ENCODE results near the gene FOXK2. TPM values are rescaled to one million over a fixed set of nuclear protein-coding genes. Genes with fewer than 3 reads are reported as not detected.
A peak's percentile ranks its signal among the peaks of the same experiment; 100 is the strongest.
"Not testable (repeated sequence)": the region's sequence is repeated elsewhere in the genome, so short reads cannot be mapped to it uniquely, and the experiment has no call there.

FOXK2 gene
- total RNA-seq, 2 experiments from 2014 or later: 58.1 to 75.4 TPM

GRCh38 chr17:82557510-82557909 lies 38.0 kb downstream of the FOXK2 start:
- H3K4me1 Mint-ChIP-seq: peaks cover 26% of the 10 kb centered on the region
- H3K27ac Mint-ChIP-seq; H3K4me3 Mint-ChIP-seq; H3K36me3 Mint-ChIP-seq (ENCODE audit: low read depth); ATAC-seq; POLR2A ChIA-PET; H3K9me3 Mint-ChIP-seq (ENCODE audit: low read depth); DNase-seq; H3K27me3 Mint-ChIP-seq: not testable (repeated sequence)
- intact Hi-C loops (cut with DNase I, micrococcal nuclease): loop anchor here in 1 of 2 experiments (5.0 kb wide), 1 partner anchor 35 kb away; no protein-coding TSS in a partner anchor
- CTCF ChIA-PET: interaction anchor here (0.7 kb wide), 1 partner anchor 202 kb away, joined by 3 read pairs; no protein-coding TSS in a partner anchor

GRCh38 chr17:82559566-82560251 lies 40.2 kb downstream of the FOXK2 start:
- ATAC-seq (no peak), DNase-seq (no peak)
- ChIA-PET POLR2A (no interaction called here), CTCF (interaction anchor here (0.9 to 1.9 kb wide), 3 partner anchors 12 to 49 kb away, joined by 3 to 4 read pairs (median 3); no protein-coding TSS in a partner anchor)
- H3K4me3 Mint-ChIP-seq: no peak overlapping the region
- no peaks in the 10 kb centered on the region for H3K9me3 Mint-ChIP-seq (ENCODE audit: low read depth)
- intact Hi-C loops (cut with DNase I, micrococcal nuclease): loop anchor here in 1 of 2 experiments (5.0 kb wide), 1 partner anchor 37 kb away; no protein-coding TSS in a partner anchor
- no peaks in the 10 kb centered on the region for H3K27me3 Mint-ChIP-seq
- no peak overlapping the region for H3K27ac Mint-ChIP-seq
- H3K4me1 Mint-ChIP-seq: peaks cover 19% of the 10 kb centered on the region
- H3K36me3 Mint-ChIP-seq (ENCODE audit: low read depth): peaks cover 2% of the 10 kb centered on the region

- POLR2A ChIA-PET: no interaction called here
- no peak overlapping the region for H3K27ac Mint-ChIP-seq
- no peak for ATAC-seq
- H3K9me3 Mint-ChIP-seq (ENCODE audit: low read depth): no peaks in the 10 kb centered on the region
- H3K4me3 Mint-ChIP-seq: no peak overlapping the region
- H3K27me3 Mint-ChIP-seq: no peaks in the 10 kb centered on the region
- CTCF ChIA-PET: interaction anchor here (0.9 to 1.9 kb wide), 2 partner anchors 13 to 16 kb away, joined by 3 to 4 read pairs; no protein-coding TSS in a partner anchor
- intact Hi-C loops (cut with DNase I, micrococcal nuclease): no loop called here
- DNase-seq: no peak
- H3K4me1 Mint-ChIP-seq: peaks cover 19% of the 10 kb centered on the region
- peaks cover 7% of the 10 kb centered on the region for H3K36me3 Mint-ChIP-seq (ENCODE audit: low read depth)
Measured at GRCh38 chr17:82560252-82560642, 40.7 kb downstream of the FOXK2 start.

- DNase-seq: no peak
- ChIA-PET CTCF (interaction anchor here (0.6 to 1.9 kb wide), 2 partner anchors 12 to 13 kb away, joined by 3 to 4 read pairs; no protein-coding TSS in a partner anchor), POLR2A (no interaction called here)
- H3K36me3 Mint-ChIP-seq (ENCODE audit: low read depth): peaks cover 13% of the 10 kb centered on the region
- peaks cover 19% of the 10 kb centered on the region for H3K4me1 Mint-ChIP-seq
- H3K9me3 Mint-ChIP-seq (ENCODE audit: low read depth): no peaks in the 10 kb centered on the region
- no peak for ATAC-seq
- intact Hi-C loops (cut with DNase I, micrococcal nuclease): no loop called here
- no peaks in the 10 kb centered on the region for H3K27me3 Mint-ChIP-seq
- H3K27ac Mint-ChIP-seq: peak overlapping the region; percentile 37
- no peak overlapping the region for H3K4me3 Mint-ChIP-seq
Measured at GRCh38 chr17:82560802-82561428, 41.4 kb downstream of the FOXK2 start.

- Mint-ChIP-seq H3K27ac (no peak overlapping the region), H3K36me3 (ENCODE audit: low read depth) (peaks cover 13% of the 10 kb centered on the region), H3K4me1 (peaks cover 19% of the 10 kb centered on the region), H3K9me3 (ENCODE audit: low read depth) (no peaks in the 10 kb centered on the region), H3K27me3 (no peaks in the 10 kb centered on the region), H3K4me3 (no peak overlapping the region)
- ChIA-PET CTCF (interaction anchor here (0.6 kb wide), 1 partner anchor 11 kb away, joined by 3 read pairs; no protein-coding TSS in a partner anchor), POLR2A (no interaction called here)
- ATAC-seq (no peak), DNase-seq (no peak)
- intact Hi-C loops (cut with DNase I, micrococcal nuclease): no loop called here
Measured at GRCh38 chr17:82561429-82562035, 42.0 kb downstream of the FOXK2 start.

GRCh38 chr17:82562718-82563220 lies 43.2 kb downstream of the FOXK2 start:
- ATAC-seq; H3K9me3 Mint-ChIP-seq (ENCODE audit: low read depth); H3K4me3 Mint-ChIP-seq; H3K27me3 Mint-ChIP-seq; DNase-seq; H3K27ac Mint-ChIP-seq; CTCF ChIA-PET; intact Hi-C loops (cut with DNase I, micrococcal nuclease): not testable (repeated sequence)
- Mint-ChIP-seq H3K4me1 (peaks cover 19% of the 10 kb centered on the region), H3K36me3 (ENCODE audit: low read depth) (peaks cover 19% of the 10 kb centered on the region)
- POLR2A ChIA-PET: interaction anchor here (0.8 kb wide), 1 partner anchor 24 kb away, joined by 4 read pairs; no protein-coding TSS in a partner anchor

GRCh38 chr17:82563318-82563717 lies 43.8 kb downstream of the FOXK2 start:
- ATAC-seq: no peak
- ChIA-PET POLR2A (interaction anchor here (0.8 kb wide), 1 partner anchor 25 kb away, joined by 4 read pairs; no protein-coding TSS in a partner anchor), CTCF (no interaction called here)
- no peaks in the 10 kb centered on the region for H3K9me3 Mint-ChIP-seq (ENCODE audit: low read depth)
- intact Hi-C loops (cut with DNase I, micrococcal nuclease): no loop called here
- H3K27ac Mint-ChIP-seq: no peak overlapping the region
- H3K36me3 Mint-ChIP-seq (ENCODE audit: low read depth): peaks cover 19% of the 10 kb centered on the region
- no peak for DNase-seq
- no peak overlapping the region for H3K4me3 Mint-ChIP-seq
- H3K27me3 Mint-ChIP-seq: no peaks in the 10 kb centered on the region
- H3K4me1 Mint-ChIP-seq: peaks cover 16% of the 10 kb centered on the region

- CTCF ChIA-PET; H3K9me3 Mint-ChIP-seq (ENCODE audit: low read depth); DNase-seq; intact Hi-C loops (cut with DNase I, micrococcal nuclease); H3K27me3 Mint-ChIP-seq; ATAC-seq; POLR2A ChIA-PET; H3K27ac Mint-ChIP-seq; H3K4me3 Mint-ChIP-seq: not testable (repeated sequence)
- Mint-ChIP-seq H3K4me1 (peaks cover 14% of the 10 kb centered on the region), H3K36me3 (ENCODE audit: low read depth) (peaks cover 21% of the 10 kb centered on the region)
Measured at GRCh38 chr17:82563745-82564144, 44.2 kb downstream of the FOXK2 start.

- no peak overlapping the region for H3K4me3 Mint-ChIP-seq
Measured at GRCh38 chr17:82564241-82564640, 44.7 kb downstream of the FOXK2 start.

GRCh38 chr17:82565551-82565950 lies 46.0 kb downstream of the FOXK2 start:
- no peaks in the 10 kb centered on the region for H3K27me3 Mint-ChIP-seq
- ATAC-seq (no peak), DNase-seq (no peak)
- ChIA-PET CTCF (no interaction called here), POLR2A (no interaction called here)
- peaks cover 9% of the 10 kb centered on the region for H3K4me1 Mint-ChIP-seq
- H3K9me3 Mint-ChIP-seq (ENCODE audit: low read depth): no peaks in the 10 kb centered on the region
- no peak overlapping the region for H3K4me3 Mint-ChIP-seq
- intact Hi-C loops (cut with DNase I, micrococcal nuclease): no loop called here
- H3K36me3 Mint-ChIP-seq (ENCODE audit: low read depth): peaks cover 23% of the 10 kb centered on the region
- no peak overlapping the region for H3K27ac Mint-ChIP-seq

More at GRCh38 chr17:82564241-82564640, 44.7 kb downstream of the FOXK2 start:
- Mint-ChIP-seq H3K27ac (no peak overlapping the region), H3K27me3 (no peaks in the 10 kb centered on the region), H3K36me3 (ENCODE audit: low read depth) (peaks cover 21% of the 10 kb centered on the region), H3K9me3 (ENCODE audit: low read depth) (no peaks in the 10 kb centered on the region), H3K4me1 (peaks cover 12% of the 10 kb centered on the region)
- CTCF ChIA-PET: interaction anchor here (0.6 kb wide), 1 partner anchor 309 kb away, joined by 3 read pairs; no protein-coding TSS in a partner anchor
- intact Hi-C loops (cut with DNase I, micrococcal nuclease): no loop called here
- DNase-seq (no peak), ATAC-seq (no peak)
- POLR2A ChIA-PET: no interaction called here

GRCh38 chr17:82566129-82566960 lies 46.8 kb downstream of the FOXK2 start:
- no peak for ATAC-seq
- POLR2A ChIA-PET: no interaction called here
- H3K9me3 Mint-ChIP-seq (ENCODE audit: low read depth): no peaks in the 10 kb centered on the region
- peaks cover 3% of the 10 kb centered on the region for H3K4me1 Mint-ChIP-seq
- DNase-seq: no peak
- intact Hi-C loops (cut with DNase I, micrococcal nuclease): no loop called here
- H3K27ac Mint-ChIP-seq: no peak overlapping the region
- peaks cover 24% of the 10 kb centered on the region for H3K36me3 Mint-ChIP-seq (ENCODE audit: low read depth)
- CTCF ChIA-PET: no interaction called here
- H3K27me3 Mint-ChIP-seq: no peaks in the 10 kb centered on the region
- H3K4me3 Mint-ChIP-seq: no peak overlapping the region
